GM12878 (cell line): Measurements from ENCODE around the gene TRIOBP. TPM values are rescaled to one million over a fixed set of nuclear protein-coding genes. Genes with fewer than 3 reads are reported as not detected.

Experiments
- ATAC-seq: fragments of 200-7000 bp; cut with Tn5 transposase; 3 replicates; pipeline ENCODE4 v1.9.1; 2020; ENCODE audit warnings: mild to moderate bottlenecking, moderate library complexity
- BruUV-seq: library from RNA; stranded (reverse); fragments of 400-500 nt; replicated peaks from 2 replicates; lab custom pipeline; 2021; lab: Mats Ljungman, UMichigan
- CTCF ChIA-PET: fragments of 300-600 bp; sonication (Branson Sonifier 250); formaldehyde crosslinking; extraction: SDS; loops from one replicate; lab custom pipeline; 2021; ENCODE audit warnings: inconsistent platforms; lab: Yijun Ruan, JAX
- POLR2A ChIA-PET: fragments of 350-600 bp; formaldehyde crosslinking; extraction: SDS; loops from one replicate; lab custom pipeline; 2021; ENCODE audit warnings: inconsistent platforms; lab: Charles Lee
- RAD21 ChIA-PET: fragments of 300-600 bp; sonication (Branson Sonifier 250); formaldehyde crosslinking; loops from one replicate; lab custom pipeline; 2023; ENCODE audit warnings: antibody characterized with exemption; ENCODE audit not compliant: unreplicated experiment; lab: Charles Lee
- SMC1A ChIA-PET: fragments of 300-600 bp; sonication (Branson Sonifier 250); formaldehyde crosslinking; loops from one replicate; lab custom pipeline; 2023; ENCODE audit not compliant: unreplicated experiment, uncharacterized antibody; lab: Charles Lee
- DNase-seq: peaks from one replicate; pipeline ENCODE4 v3.0.0-alpha.2; 2011; ENCODE audit warnings: low read depth, low spot score
- FAIRE-seq: peaks from 3 replicates; lab custom pipeline; 2011; peaks lifted over from hg19 to GRCh38; lab: Jason Lieb, UNC
- H2AFZ ChIP-seq: 2 replicates; pipeline ENCODE4 v1.6.0; 2011; ENCODE audit warnings: low read depth, low read length, control low read depth; ENCODE audit not compliant: control insufficient read depth
- H3K27ac ChIP-seq: 2 replicates; pipeline ENCODE4 v1.5.1; 2011; ENCODE audit warnings: control low read depth; ENCODE audit not compliant: control insufficient read depth, insufficient read depth
- H3K27me3 ChIP-seq, 2 experiments: replicated peaks in 1 of 2; 2 replicates each; pipeline versions ENCODE4 v1.6.0 to v1.6.1; 2011; ENCODE audit warnings: low read length in 1 of 2; ENCODE audit not compliant: control insufficient read depth in 2 of 2, insufficient read depth in 2 of 2
- H3K36me3 ChIP-seq, 2 experiments: 2 replicates each; pipeline ENCODE4 v1.5.1; 2011; ENCODE audit warnings: low read length in 1 of 2; ENCODE audit not compliant: control insufficient read depth in 2 of 2, insufficient read depth in 2 of 2
- H3K4me1 ChIP-seq: 2 replicates; pipeline ENCODE4 v1.6.1; 2011; ENCODE audit warnings: mild to moderate bottlenecking, low read length, moderate library complexity, mixed read lengths; ENCODE audit not compliant: control insufficient read depth, insufficient read depth
- H3K4me2 ChIP-seq: 2 replicates; pipeline ENCODE4 v1.6.0; 2011; ENCODE audit warnings: control low read depth; ENCODE audit not compliant: control insufficient read depth, insufficient read depth
- H3K4me3 ChIP-seq: fragments of 200-600 bp; sonication (generic); 2 replicates; pipeline ENCODE4 v1.5.1; 2016
- H3K79me2 ChIP-seq: 2 replicates; pipeline ENCODE4 v1.6.0; 2011; ENCODE audit warnings: low read length; ENCODE audit not compliant: control insufficient read depth, insufficient read depth
- H3K9ac ChIP-seq: 2 replicates; pipeline ENCODE4 v1.8.0; 2011; ENCODE audit warnings: low read length, control low read depth, mixed read lengths; ENCODE audit not compliant: control insufficient read depth, insufficient read depth
- H3K9me3 ChIP-seq: replicated peaks from 3 replicates; pipeline ENCODE4 v1.5.1; 2011; ENCODE audit warnings: mild to moderate bottlenecking, low read length; ENCODE audit not compliant: control insufficient read depth, insufficient read depth
- H4K20me1 ChIP-seq: 2 replicates; pipeline ENCODE4 v1.6.0; 2011; ENCODE audit not compliant: control insufficient read depth, insufficient read depth
- ESRRA ChIP-seq: IDR thresholded peaks from 2 replicates; pipeline ENCODE4 v1.6.1; 2012; ENCODE audit warnings: mild to moderate bottlenecking, low read length, improper control_type of control experiment
- HDAC6 ChIP-seq: fragments of 200-600 bp; sonication (generic); IDR thresholded peaks from one replicate; pipeline ENCODE4 v1.8.0; 2017; ENCODE audit warnings: antibody characterized with exemption; ENCODE audit not compliant: unreplicated experiment
- NBN ChIP-seq: fragments of 450-650 bp; IDR thresholded peaks from 2 replicates; pipeline ENCODE4 v1.6.1; 2016
- RCOR1 ChIP-seq: conservative IDR thresholded peaks from 2 replicates; pipeline ENCODE4 v1.6.1; 2012; ENCODE audit warnings: low read depth, low read length, improper control_type of control experiment
- REST ChIP-seq: IDR thresholded peaks from 2 replicates; pipeline ENCODE4 v1.6.1; 2012; ENCODE audit warnings: mild to moderate bottlenecking, low read depth, low read length
- RFX5 ChIP-seq: IDR thresholded peaks from 2 replicates; pipeline ENCODE4 v1.6.1; 2011; ENCODE audit warnings: low read depth, low read length, improper control_type of control experiment
- SKIL ChIP-seq: fragments of 450-650 bp; IDR thresholded peaks from 2 replicates; pipeline ENCODE4 v1.6.1; 2017; ENCODE audit warnings: mild to moderate bottlenecking, low read depth, inconsistent platforms; ENCODE audit not compliant: poor library complexity, severe bottlenecking
- SP1 ChIP-seq: IDR thresholded peaks from one replicate; pipeline ENCODE4 v1.6.1; 2011; ENCODE audit warnings: low read depth, low read length
- STAT1 ChIP-seq: fragments of 450-650 bp; conservative IDR thresholded peaks from 2 replicates; pipeline ENCODE4 v1.6.1; 2014; ENCODE audit warnings: antibody characterized with exemption, mild to moderate bottlenecking
- YBX1 ChIP-seq: fragments of 450-650 bp; IDR thresholded peaks from 2 replicates; pipeline ENCODE4 v1.6.1; 2016; ENCODE audit warnings: antibody characterized with exemption
- YY1 ChIP-seq: IDR thresholded peaks from 2 replicates; pipeline ENCODE4 v1.6.1; 2011; ENCODE audit warnings: low read depth, mild to moderate bottlenecking, low read length
- WGBS: methylation state at CpG from one replicate; pipeline ENCODE4 v1.1.6; 2016; ENCODE audit warnings: low lambda C conversion rate; ENCODE audit not compliant: insufficient replicate concordance, insufficient coverage; ENCODE audit errors: missing lambda C conversion rate; 5-methylcytosine and 5-hydroxymethylcytosine counted together
- in situ Hi-C: fragments of 300-500 bp; cut with MboI; formaldehyde crosslinking; loops from 9 replicates; pipeline ENCODE4 v1.14.3; 2018; ENCODE audit warnings: mixed read lengths
- intact Hi-C: fragments of 100-400 bp; cut with micrococcal nuclease; formaldehyde crosslinking; loops from one replicate; pipeline ENCODE4 v1.14.2; 2022; ENCODE audit not compliant: unreplicated experiment
- polyA plus RNA-seq, 11 experiments: library from polyadenylated mRNA; depleted of rRNA in 4 of 11; unstranded in 6 of 11; stranded (reverse) in 5 of 11; fragments of >200 nt; fragmentation: Nextera tagmentation in 4 of 11; fragmentation: Illumina TruSeq in 1 of 11; extraction: Ambion mirVana in 4 of 11; extraction: Trizol in 1 of 11; gene quantifications; 1 replicate in 1 of 11; 2 replicates in 10 of 11; pipeline versions ENCODE4 v1.2.1 to v1.2.3, GENCODE V29; 2011 to 2016; ENCODE audit warnings: inconsistent platforms in 2 of 11, missing spikeins in 2 of 11, low read depth in 1 of 11
- total RNA-seq, 4 experiments: library from RNA; depleted of rRNA in 3 of 4; stranded (reverse); fragments of >200 nt in 3 of 4; fragmentation: Illumina TruSeq in 1 of 4; extraction: Trizol in 1 of 4; gene quantifications; 2 replicates each; pipeline versions ENCODE4 v1.2.1 to v1.2.3, GENCODE V29; 2013 to 2021

TRIOBP gene
- total and polyA plus RNA-seq, 10 of the 15 experiments (the other 5 are each of a cell fraction or from before 2014, with no cell fraction given) = 0.21 to 23.6 (median 11.9) TPM

GRCh38 chr22:37704645-37705044 lies 7.8 kb downstream of the TRIOBP start (continued):
- no peak for TF ChIP-seq REST
- no peak for TF ChIP-seq NBN
- TF ChIP-seq YBX1 = no peak
- TF ChIP-seq STAT1 = no peak
- no peak for TF ChIP-seq ESRRA
- no peak for TF ChIP-seq SKIL

DNA sequence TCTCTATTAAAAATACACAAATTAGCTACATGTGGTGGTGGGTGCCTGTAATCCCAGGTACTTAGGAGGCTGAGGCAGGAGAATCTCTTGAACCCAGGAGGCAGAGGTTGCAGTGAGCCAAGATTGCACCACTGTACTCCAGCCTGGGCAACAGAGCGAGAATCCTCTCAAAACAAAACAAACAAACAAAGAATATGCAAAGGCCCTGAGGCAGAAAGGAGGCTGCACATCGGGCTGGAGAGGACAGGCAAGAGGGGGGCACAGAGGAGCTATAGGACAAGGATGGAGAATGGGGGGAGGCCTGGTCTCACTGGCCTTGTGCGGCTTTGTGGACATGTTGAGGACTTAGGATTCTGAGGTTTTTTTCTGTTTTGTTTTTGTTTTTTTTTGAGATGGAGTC lies 8.4 kb downstream of the TRIOBP start:
- DNase-seq = no peak
- POLR2A ChIA-PET = interaction anchor here (0.6 kb wide), 1 partner anchor 59 kb away, joined by 7 read pairs; no protein-coding TSS in a partner anchor
- WGBS = 56% methylated on average over 3 of the region's 3 CpGs
- H3K4me3 ChIP-seq = no peak overlapping the region
- in situ Hi-C loops = no loop called here
- H3K79me2 ChIP-seq = no peaks in the 10 kb centered on the region
- H2AFZ ChIP-seq = no peak overlapping the region
- no peak for TF ChIP-seq RFX5
- no peak for TF ChIP-seq SP1
- no peak for TF ChIP-seq HDAC6
- no peak for TF ChIP-seq YY1
- TF ChIP-seq RCOR1 = no peak
- TF ChIP-seq, all 136 proteins: peak for 0
- SMC1A ChIA-PET = no interaction called here
- CTCF ChIA-PET = interaction anchor here (0.6 kb wide), 1 partner anchor 249 kb away, joined by 3 read pairs; no protein-coding TSS in a partner anchor
- no peaks in the 10 kb centered on the region for H4K20me1 ChIP-seq
- H3K4me1 ChIP-seq = no peaks in the 10 kb centered on the region
- no peak for FAIRE-seq
- H3K27me3 ChIP-seq = no peaks in the 10 kb centered on the region
- no peak overlapping the region for H3K9ac ChIP-seq
- BruUV-seq = no TSS peak
- RAD21 ChIA-PET = no interaction called here
- intact Hi-C loops = no loop called here
- no peak overlapping the region for H3K4me2 ChIP-seq
- H3K9me3 ChIP-seq = no peaks in the 10 kb centered on the region
- H3K36me3 ChIP-seq = no peaks in the 10 kb centered on the region
- H3K27ac ChIP-seq = no peak overlapping the region
- no peak for ATAC-seq
